Motor neuron (in vitro differentiated cells): ENCODE results near the gene SH3GL1. TPM values are rescaled to one million over a fixed set of nuclear protein-coding genes. Genes with fewer than 3 reads are reported as not detected.

Source experiments
- total RNA-seq, 8 experiments: library from RNA; unstranded; fragments of 300-600 nt; gene quantifications; 2 replicates each; pipeline versions ENCODE4 v1.2.3 to v1.2.4, GENCODE V29; 2022

SH3GL1 gene
- total RNA-seq, 8 experiments from 2014 or later, result 24.6 to 62.9 (median 40.6) TPM

Other genes with a start within 250 kb of the SH3GL1 start
- under 1 TPM in 5 of 8 experiments, not detected in 3; 0.08 to 0.59 (median 0.20) TPM for gene CREB3L3, start 246.9 kb downstream of the SH3GL1 start, total RNA-seq
- 10 to 100 TPM; 20.7 to 30.7 (median 22.4) TPM for gene SIRT6, start 218.0 kb downstream of the SH3GL1 start, total RNA-seq
- gene ANKRD24, start 217.9 kb downstream of the SH3GL1 start, total RNA-seq, result 1 to 10 TPM in 5 of 8 experiments, under 1 TPM in 3; 0.29 to 4.0 (median 1.2) TPM
- gene EBI3, start 171.0 kb downstream of the SH3GL1 start, total RNA-seq, result 10 to 100 TPM in 1 of 8 experiments, under 1 TPM in 3, not detected in 4; 0.17 to 11.9 (median 0.83) TPM
- 10 to 100 TPM; 12.0 to 26.1 (median 17.4) TPM for gene YJU2, start 153.5 kb downstream of the SH3GL1 start, total RNA-seq
- 10 to 100 TPM in 4 of 8 experiments, 1 to 10 TPM in 1, under 1 TPM in 2, not detected in 1; 0.21 to 52.7 (median 28.5) TPM for gene SHD, start 121.3 kb downstream of the SH3GL1 start, total RNA-seq
- gene TMIGD2, start 98.2 kb downstream of the SH3GL1 start, total RNA-seq, result 1 to 10 TPM in 1 of 8 experiments, under 1 TPM in 4, not detected in 3; 0.29 to 1.2 (median 0.43) TPM
- 10 to 100 TPM in 5 of 8 experiments, 1 to 10 TPM in 2, not detected in 1; 5.0 to 43.4 (median 37.2) TPM for gene FSD1, start 95.9 kb downstream of the SH3GL1 start, total RNA-seq
- gene STAP2, start 61.7 kb downstream of the SH3GL1 start, total RNA-seq, result 1 to 10 TPM; 2.2 to 7.5 (median 4.6) TPM
- gene MPND, start 57.0 kb downstream of the SH3GL1 start, total RNA-seq, result 10 to 100 TPM in 6 of 8 experiments, 1 to 10 TPM in 2; 4.1 to 20.0 (median 13.2) TPM
- gene CHAF1A, start 2.1 kb upstream of the SH3GL1 start, total RNA-seq, result 10 to 100 TPM in 3 of 8 experiments, 1 to 10 TPM in 5; 2.3 to 36.2 (median 3.1) TPM
- gene UBXN6, start 57.2 kb upstream of the SH3GL1 start, total RNA-seq, result 10 to 100 TPM; 56.8 to 93.5 (median 74.0) TPM
- 10 to 100 TPM; 29.2 to 87.0 (median 59.0) TPM for gene HDGFL2, start 71.8 kb upstream of the SH3GL1 start, total RNA-seq
- gene PLIN4, start 117.9 kb upstream of the SH3GL1 start, total RNA-seq, result 1 to 10 TPM in 2 of 8 experiments, under 1 TPM in 6; 0.11 to 1.1 (median 0.50) TPM
- gene PLIN5, start 134.7 kb upstream of the SH3GL1 start, total RNA-seq, result 1 to 10 TPM in 3 of 8 experiments, under 1 TPM in 5; 0.36 to 2.6 (median 0.64) TPM
- gene LRG1, start 139.5 kb upstream of the SH3GL1 start, total RNA-seq, result under 1 TPM; 0.07 to 0.63 (median 0.22) TPM
- gene SEMA6B, start 159.1 kb upstream of the SH3GL1 start, total RNA-seq, result 10 to 100 TPM in 4 of 8 experiments, 1 to 10 TPM in 3, under 1 TPM in 1; 0.56 to 35.1 (median 13.7) TPM
- gene TNFAIP8L1, start 239.0 kb upstream of the SH3GL1 start, total RNA-seq, result 1 to 10 TPM in 7 of 8 experiments, under 1 TPM in 1; 0.61 to 5.7 (median 2.6) TPM